ENCODE results near the gene LSM3.
"Not testable (repeated sequence)": the region's sequence is repeated elsewhere in the genome, so short reads cannot be mapped to it uniquely, and the experiment has no call there.

The LSM3 gene

GRCh38 chr3:14228681-14229470, 50.3 kb downstream of the LSM3 start:
- Histone ChIP-seq H3K27me3 (ENCODE audit: insufficient read depth, low read length) (no peaks in the 10 kb centered on the region; the same call in none of the 2 replicates), H3K9me3 (ENCODE audit: low read length) (peaks cover 5% of the 10 kb centered on the region), H4K20me1 (ENCODE audit: insufficient read depth, low read length) (no peaks in the 10 kb centered on the region), H3K9ac (ENCODE audit: low read length) (no peak overlapping the region), H2AFZ (ENCODE audit: low read length) (no peak overlapping the region), H3F3A (ENCODE audit: insufficient read depth, low read length) (no peaks in the 10 kb centered on the region), H3K4me2 (ENCODE audit: low read length) (no peak overlapping the region), H3K4me1 (ENCODE audit: insufficient read depth, low read length, severe bottlenecking) (peaks cover 26% of the 10 kb centered on the region), H3K27ac (ENCODE audit: low read depth, low read length, poor library complexity, severe bottlenecking) (peak overlapping the region; percentile 17), H3K9me2 (ENCODE audit: low read depth, low read length) (no peaks in the 10 kb centered on the region), H3K4me3 (ENCODE audit: low read depth, low read length, poor library complexity, severe bottlenecking) (no peak overlapping the region), H3K36me3 (ENCODE audit: insufficient read depth, low read length) (no peaks in the 10 kb centered on the region), H3K79me2 (ENCODE audit: insufficient read depth, low read length) (no peaks in the 10 kb centered on the region)
- TF ChIP-seq EZH2 (IDR thresholded peaks at IDR 0.05; ENCODE audit: borderline replicate concordance, low read length): no peak
- TF ChIP-seq CTCF (IDR thresholded peaks at IDR 0.05; ENCODE audit: low read length): no peak

- not testable (repeated sequence) for H4K20me1 ChIP-seq (ENCODE audit: insufficient read depth, low read length); H3K9me2 ChIP-seq (ENCODE audit: low read depth, low read length); H3K27ac ChIP-seq (ENCODE audit: low read depth, low read length, poor library complexity, severe bottlenecking); H2AFZ ChIP-seq (ENCODE audit: low read length); H3K9ac ChIP-seq (ENCODE audit: low read length); H3K36me3 ChIP-seq (ENCODE audit: insufficient read depth, low read length); H3K4me2 ChIP-seq (ENCODE audit: low read length); H3K4me3 ChIP-seq (ENCODE audit: low read depth, low read length, poor library complexity, severe bottlenecking); H3K9me3 ChIP-seq (ENCODE audit: low read length); H3K27me3 ChIP-seq (ENCODE audit: insufficient read depth, low read length); H3K79me2 ChIP-seq (ENCODE audit: insufficient read depth, low read length); H3F3A ChIP-seq (ENCODE audit: insufficient read depth, low read length)
- peaks cover 26% of the 10 kb centered on the region for H3K4me1 ChIP-seq (ENCODE audit: insufficient read depth, low read length, severe bottlenecking)
These were observed 51.1 kb downstream of the LSM3 start for GRCh38 chr3:14229695-14230094.

- no peak overlapping the region for H3K4me2 ChIP-seq (ENCODE audit: low read length)
- no peak overlapping the region for H3K9ac ChIP-seq (ENCODE audit: low read length)
- no peaks in the 10 kb centered on the region for H3F3A ChIP-seq (ENCODE audit: insufficient read depth, low read length)
- no peaks in the 10 kb centered on the region for H3K9me2 ChIP-seq (ENCODE audit: low read depth, low read length)
- H4K20me1 ChIP-seq (ENCODE audit: insufficient read depth, low read length): no peaks in the 10 kb centered on the region
- H3K4me3 ChIP-seq (ENCODE audit: low read depth, low read length, poor library complexity, severe bottlenecking): no peak overlapping the region
- H3K9me3 ChIP-seq (ENCODE audit: low read length): peaks cover 6% of the 10 kb centered on the region
- H3K36me3 ChIP-seq (ENCODE audit: insufficient read depth, low read length): no peaks in the 10 kb centered on the region
- H3K27me3 ChIP-seq (ENCODE audit: insufficient read depth, low read length): no peaks in the 10 kb centered on the region; the same call in none of the 2 replicates
- H2AFZ ChIP-seq (ENCODE audit: low read length): no peak overlapping the region
- H3K27ac ChIP-seq (ENCODE audit: low read depth, low read length, poor library complexity, severe bottlenecking): no peak overlapping the region
- no peaks in the 10 kb centered on the region for H3K79me2 ChIP-seq (ENCODE audit: insufficient read depth, low read length)
- H3K4me1 ChIP-seq (ENCODE audit: insufficient read depth, low read length, severe bottlenecking): peaks cover 23% of the 10 kb centered on the region
- no peak for TF ChIP-seq EZH2 (IDR thresholded peaks at IDR 0.05; ENCODE audit: borderline replicate concordance, low read length)
- no peak for TF ChIP-seq CTCF (IDR thresholded peaks at IDR 0.05; ENCODE audit: low read length)
These were observed 52.1 kb downstream of the LSM3 start for GRCh38 chr3:14230729-14231128.

All from OCI-LY1 (cell line).